SU-DHL-6 (cell line): ENCODE data around the gene SLX4IP.

Experiments
- H2AFZ ChIP-seq: fragments of 200-600 bp; sonication (generic); 2 replicates; pipeline ENCODE4 v1.6.1; 2014; ENCODE audit warnings: low read depth, mild to moderate bottlenecking, moderate library complexity, mixed read lengths, antibody characterized with exemption, low read length; ENCODE audit not compliant: severe bottlenecking
- H3F3A ChIP-seq: fragments of 200-600 bp; shearing (Covaris generic); 2 replicates; pipeline ENCODE4 v1.6.0; 2016; ENCODE audit warnings: antibody characterized with exemption, mild to moderate bottlenecking; ENCODE audit not compliant: insufficient read depth
- H3K27ac ChIP-seq: fragments of 200-600 bp; sonication (generic); 2 replicates; pipeline ENCODE4 v1.5.1; 2016; ENCODE audit warnings: low read depth, mild to moderate bottlenecking, low read length, moderate library complexity, mixed read lengths
- H3K27me3 ChIP-seq: fragments of 200-600 bp; sonication (generic), shearing (Covaris generic); 2 replicates; pipeline ENCODE4 v1.6.0; 2014; ENCODE audit warnings: mild to moderate bottlenecking, low read length
- H3K36me3 ChIP-seq: fragments of 200-600 bp; sonication (generic); 2 replicates; pipeline ENCODE4 v1.6.1; 2014; ENCODE audit warnings: mild to moderate bottlenecking, low read length, mixed read lengths
- H3K4me2 ChIP-seq: fragments of 300-600, 200-600 bp; shearing (Covaris generic), sonication (generic); 2 replicates; pipeline ENCODE4 v1.6.0; 2014; ENCODE audit warnings: low read length, low read depth, mild to moderate bottlenecking; ENCODE audit not compliant: poor library complexity, severe bottlenecking
- H3K4me3 ChIP-seq: fragments of 200-600 bp; sonication (generic); 2 replicates; pipeline ENCODE4 v1.5.1; 2014; ENCODE audit warnings: antibody characterized with exemption, low read length, mild to moderate bottlenecking, mixed read lengths; ENCODE audit not compliant: insufficient read depth, poor library complexity, severe bottlenecking
- H3K79me2 ChIP-seq: fragments of 200-600 bp; sonication (generic); 2 replicates; pipeline ENCODE4 v1.6.1; 2014; ENCODE audit warnings: mild to moderate bottlenecking, low read length, moderate library complexity; ENCODE audit not compliant: insufficient read depth
- H3K9ac ChIP-seq: fragments of 200-600 bp; sonication (generic); 2 replicates; pipeline ENCODE4 v1.7.0; 2014; ENCODE audit warnings: mild to moderate bottlenecking, low read length
- H3K9me2 ChIP-seq: fragments of 200-600 bp; sonication (generic); replicated peaks from 2 replicates; pipeline ENCODE4 v1.6.1; 2014; ENCODE audit warnings: low read length; ENCODE audit not compliant: insufficient read depth
- H3K9me3 ChIP-seq: fragments of 200-600 bp; sonication (generic); 2 replicates; pipeline ENCODE4 v1.6.1; 2014; ENCODE audit warnings: low read length, mixed read lengths; ENCODE audit not compliant: insufficient read depth
- H4K20me1 ChIP-seq: fragments of 200-600 bp; sonication (generic); 2 replicates; pipeline ENCODE4 v1.6.1; 2014; ENCODE audit warnings: low read depth, mild to moderate bottlenecking, antibody characterized with exemption, low read length, moderate library complexity, mixed read lengths
- CTCF ChIP-seq: fragments of 200-600 bp; sonication (generic); IDR thresholded peaks from one replicate; pipeline ENCODE4 v1.5.1; 2017; ENCODE audit warnings: antibody characterized with exemption, mild to moderate bottlenecking, low read length, moderate library complexity; ENCODE audit not compliant: insufficient read depth, poor library complexity, severe bottlenecking
- EZH2phosphoT487 ChIP-seq: fragments of 200-600 bp; sonication (generic), shearing (Covaris generic); conservative IDR thresholded peaks from 2 replicates; pipeline ENCODE4 v1.6.1; 2018; ENCODE audit warnings: mild to moderate bottlenecking, antibody characterized with exemption, low read length, moderate library complexity, mixed read lengths

SLX4IP gene

DNA sequence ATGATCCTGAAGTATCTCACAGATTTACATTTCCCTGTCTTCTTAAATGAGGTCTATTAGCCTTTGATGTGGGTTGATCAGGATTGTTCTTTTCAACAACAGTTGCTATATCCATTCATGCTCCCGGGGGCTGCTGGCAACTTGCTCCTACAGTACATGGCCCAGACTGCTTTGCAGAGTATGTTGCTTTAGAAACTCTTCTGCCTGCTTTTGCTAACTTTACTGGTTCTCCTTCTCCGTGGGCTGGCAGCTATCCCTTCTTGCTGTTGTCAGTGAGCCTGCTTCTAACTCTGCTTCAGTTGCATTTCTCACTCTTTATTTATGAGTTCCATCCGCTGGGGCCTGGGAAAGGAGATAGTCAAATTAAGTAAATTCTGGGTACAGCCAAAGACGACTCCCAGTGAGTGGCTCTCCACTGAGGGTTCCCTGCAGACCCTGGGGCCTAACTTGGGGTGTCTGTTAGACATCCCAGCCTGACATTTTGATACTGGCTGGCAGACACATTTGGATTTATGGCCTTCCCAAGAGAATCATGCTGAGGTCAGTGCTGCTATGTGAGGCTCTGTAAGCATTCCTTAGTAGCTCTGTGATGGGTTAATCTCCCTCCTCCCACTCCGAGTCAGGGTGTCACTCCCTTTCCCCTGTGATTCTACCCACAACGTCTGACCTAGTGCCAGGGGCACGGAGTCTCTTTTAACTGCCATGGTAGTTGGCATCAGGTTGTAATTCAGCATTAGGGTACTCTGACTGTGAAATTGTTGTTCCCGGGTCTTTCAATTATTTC, 73.6 kb downstream of the SLX4IP start:
- H3F3A ChIP-seq = no peaks in the 10 kb centered on the region
- no peaks in the 10 kb centered on the region; the same call in 1 of the 2 replicates for H3K79me2 ChIP-seq
- no peak overlapping the region for H2AFZ ChIP-seq
- H3K9ac ChIP-seq = no peak overlapping the region
- TF ChIP-seq EZH2phosphoT487 = no peak
- TF ChIP-seq CTCF = no peak
- no peak overlapping the region for H3K4me3 ChIP-seq
- H3K27ac ChIP-seq = no peak overlapping the region
- no peaks in the 10 kb centered on the region for H3K36me3 ChIP-seq
- no peaks in the 10 kb centered on the region for H3K27me3 ChIP-seq
- no peaks in the 10 kb centered on the region for H3K9me2 ChIP-seq
- H3K9me3 ChIP-seq = no peaks in the 10 kb centered on the region
- H4K20me1 ChIP-seq = peaks cover 3% of the 10 kb centered on the region
- no peak overlapping the region for H3K4me2 ChIP-seq

GRCh38 chr20:10509376-10509775, 74.3 kb downstream of the SLX4IP start:
- H3K4me2 ChIP-seq = no peak overlapping the region
- H3K9me2 ChIP-seq = no peaks in the 10 kb centered on the region
- H3K36me3 ChIP-seq = no peaks in the 10 kb centered on the region
- H3F3A ChIP-seq = no peaks in the 10 kb centered on the region
- peaks cover 3% of the 10 kb centered on the region for H4K20me1 ChIP-seq
- no peak overlapping the region for H3K4me3 ChIP-seq
- no peaks in the 10 kb centered on the region; the same call in 1 of the 2 replicates for H3K79me2 ChIP-seq
- H3K27me3 ChIP-seq = no peaks in the 10 kb centered on the region
- no peak overlapping the region for H2AFZ ChIP-seq
- no peaks in the 10 kb centered on the region for H3K9me3 ChIP-seq
- H3K9ac ChIP-seq = no peak overlapping the region
- TF ChIP-seq CTCF (no peak), EZH2phosphoT487 (no peak)
- H3K27ac ChIP-seq = no peak overlapping the region

GRCh38 chr20:10510216-10510615, 75.1 kb downstream of the SLX4IP start:
- Histone ChIP-seq H3K4me2 (no peak overlapping the region), H3K36me3 (no peaks in the 10 kb centered on the region), H3K4me3 (no peak overlapping the region), H4K20me1 (peaks cover 3% of the 10 kb centered on the region), H3K27me3 (no peaks in the 10 kb centered on the region), H3K27ac (no peak overlapping the region), H3K9me2 (no peaks in the 10 kb centered on the region), H3F3A (no peaks in the 10 kb centered on the region), H2AFZ (no peak overlapping the region), H3K9ac (no peak overlapping the region), H3K9me3 (no peaks in the 10 kb centered on the region), H3K79me2 (no peaks in the 10 kb centered on the region; the same call in 1 of the 2 replicates)
- TF ChIP-seq EZH2phosphoT487 (no peak), CTCF (no peak)
